AG04449 (cell line): ENCODE measurements around the gene PBX4.

Experiments
- CTCF ChIA-PET: fragments of 350-600 bp; formaldehyde crosslinking; extraction: SDS; loops from one replicate; lab custom pipeline; 2021; ENCODE audit warnings: antibody characterized with exemption; lab: Yijun Ruan, JAX
- POLR2A ChIA-PET: fragments of 400-600, 350-600 bp; formaldehyde crosslinking; extraction: SDS; loops from one replicate; lab custom pipeline; 2020; ENCODE audit warnings: antibody characterized with exemption, inconsistent platforms; lab: Yijun Ruan, JAX
- DNase-seq: peaks from one replicate; pipeline ENCODE4 v3.0.0-alpha.2; 2010; ENCODE audit warnings: low read depth, low spot score
- H3K4me3 ChIP-seq: 2 replicates; pipeline ENCODE4 v1.5.1; 2011; ENCODE audit warnings: low read depth, mild to moderate bottlenecking, control low read depth, low read length
- CTCF ChIP-seq: IDR thresholded peaks from one replicate; pipeline ENCODE4 v1.5.1; 2011; ENCODE audit warnings: mild to moderate bottlenecking, moderate library complexity, low read length, control low read depth, inconsistent platforms; ENCODE audit not compliant: insufficient read depth; ENCODE audit errors: missing control alignments

The PBX4 gene

GRCh38 chr19:19562665-19563347, 55.7 kb downstream of the PBX4 start:
- ChIA-PET POLR2A (no interaction called here), CTCF (interaction anchor here (1.1 to 4.8 kb wide), 3 partner anchors 8 to 11 kb away, joined by 3 to 31 read pairs (median 3); no protein-coding TSS in a partner anchor)
- no peak overlapping the region for H3K4me3 ChIP-seq
- DNase-seq: no peak
- TF ChIP-seq CTCF: no peak

- no peak for DNase-seq
- CTCF ChIA-PET: interaction anchor here (1.1 to 4.8 kb wide), 2 partner anchors 8 to 10 kb away, joined by 3 to 31 read pairs; no protein-coding TSS in a partner anchor
- H3K4me3 ChIP-seq: no peak overlapping the region
- no peak for TF ChIP-seq CTCF
- POLR2A ChIA-PET: no interaction called here
These were observed 56.4 kb downstream of the PBX4 start for GRCh38 chr19:19561946-19562664.

DNA sequence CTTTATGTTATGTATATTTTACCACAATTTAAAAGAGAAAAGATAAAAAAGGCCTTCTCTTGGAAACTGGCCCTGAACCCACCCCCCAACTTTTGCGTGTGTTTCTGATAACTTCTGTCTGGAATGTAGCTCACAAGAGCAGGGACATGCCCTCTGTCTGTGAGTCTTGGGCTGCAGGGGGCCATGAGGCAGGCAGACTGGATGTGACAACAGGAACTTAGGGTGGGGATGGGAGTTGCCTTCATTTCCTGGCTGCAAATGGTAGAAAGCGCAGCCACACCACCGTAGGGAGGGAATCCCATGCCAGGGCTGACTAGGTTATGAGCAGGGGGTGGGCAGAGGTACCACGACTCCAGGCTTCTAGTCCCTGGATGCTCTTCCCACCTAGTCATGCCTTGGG, 58.6 kb downstream of the PBX4 start:
- POLR2A ChIA-PET: no interaction called here
- no peak for DNase-seq
- CTCF ChIA-PET: interaction anchor here (1.8 to 4.8 kb wide), 2 partner anchors 8 to 28 kb away, joined by 11 to 31 read pairs; no protein-coding TSS in a partner anchor
- TF ChIP-seq CTCF: no peak
- no peak overlapping the region for H3K4me3 ChIP-seq

GRCh38 chr19:19558636-19559035, 59.9 kb downstream of the PBX4 start:
- no peak overlapping the region for H3K4me3 ChIP-seq
- CTCF ChIA-PET: interaction anchor here (1.3 kb wide), 1 partner anchor 86 kb away, joined by 4 read pairs; no protein-coding TSS in a partner anchor
- TF ChIP-seq CTCF: no peak
- DNase-seq: no peak
- POLR2A ChIA-PET: no interaction called here

GRCh38 chr19:19558055-19558454, 60.4 kb downstream of the PBX4 start:
- DNase-seq: no peak
- no peak overlapping the region for H3K4me3 ChIP-seq
- CTCF ChIA-PET: interaction anchor here (1.3 kb wide), 1 partner anchor 86 kb away, joined by 4 read pairs; no protein-coding TSS in a partner anchor
- no peak for TF ChIP-seq CTCF
- POLR2A ChIA-PET: no interaction called here
